SK-N-SH treated with all-trans-retinoic acid at 6 μM for 48 hours (cell line): Measurements from ENCODE around the gene SCIN.

Experiments used
- ATAC-seq: fragments of 200-7000 bp; cut with Tn5 transposase; 3 replicates; pipeline ENCODE4 v1.9.1; 2020; ENCODE audit warnings: mild to moderate bottlenecking, moderate library complexity
- ARNTL ChIP-seq: fragments of 450-650 bp; formaldehyde crosslinking; IDR thresholded peaks from 2 replicates; pipeline ENCODE4 v1.5.0; 2020; ENCODE audit warnings: low read depth, mild to moderate bottlenecking, moderate library complexity, borderline replicate concordance
- BACH2 ChIP-seq: fragments of 250-450 bp; sonication (Bioruptor Pico); IDR thresholded peaks from 2 replicates; pipeline ENCODE4 v1.9.0; 2021; ENCODE audit warnings: mild to moderate bottlenecking, borderline replicate concordance
- CSDC2 ChIP-seq: fragments of 250-450 bp; sonication (Bioruptor Pico); IDR thresholded peaks from 2 replicates; pipeline ENCODE4 v1.5.0; 2020; ENCODE audit warnings: mild to moderate bottlenecking, moderate library complexity
- CSRNP3 ChIP-seq: fragments of 250-450 bp; sonication (Bioruptor Pico); IDR thresholded peaks from 2 replicates; pipeline ENCODE4 v1.5.1; 2021; ENCODE audit warnings: mild to moderate bottlenecking, moderate library complexity
- ESRRG ChIP-seq: fragments of 250-450 bp; sonication (Bioruptor Pico); IDR thresholded peaks from 2 replicates; pipeline ENCODE4 v1.6.1; 2021; ENCODE audit warnings: mild to moderate bottlenecking
- GLIS3 ChIP-seq: fragments of 250-450 bp; sonication (Bioruptor Pico); IDR thresholded peaks from 2 replicates; pipeline ENCODE4 v1.5.0; 2020; ENCODE audit warnings: mild to moderate bottlenecking, moderate library complexity
- ISL1 ChIP-seq: fragments of 250-450 bp; sonication (Bioruptor Pico); IDR thresholded peaks from 2 replicates; pipeline ENCODE4 v2.1.2; 2022; ENCODE audit warnings: mild to moderate bottlenecking, moderate library complexity
- OSR1 ChIP-seq: fragments of 250-450 bp; sonication (Bioruptor Pico); IDR thresholded peaks from 2 replicates; pipeline ENCODE4 v1.8.0; 2022; ENCODE audit warnings: moderate library complexity, mild to moderate bottlenecking, inconsistent platforms
- PATZ1 ChIP-seq: fragments of 250-450 bp; sonication (Bioruptor Pico); IDR thresholded peaks from 2 replicates; pipeline ENCODE4 v1.8.0; 2020; ENCODE audit warnings: mild to moderate bottlenecking, moderate library complexity, borderline replicate concordance
- POU6F1 ChIP-seq: fragments of 250-450 bp; sonication (Bioruptor Pico); IDR thresholded peaks from 2 replicates; pipeline ENCODE4 v1.8.0; 2021; ENCODE audit warnings: low read depth, mild to moderate bottlenecking, moderate library complexity, borderline replicate concordance
- PPARA ChIP-seq: fragments of 250-450 bp; sonication (Bioruptor Pico); IDR thresholded peaks from 2 replicates; pipeline ENCODE4 v1.5.0; 2020; ENCODE audit warnings: mild to moderate bottlenecking, borderline replicate concordance
- RARB ChIP-seq: fragments of 250-450 bp; sonication (Bioruptor Pico); IDR thresholded peaks from 2 replicates; pipeline ENCODE4 v1.8.0; 2021; ENCODE audit warnings: mild to moderate bottlenecking, moderate library complexity
- SNAI2 ChIP-seq: fragments of 250-450 bp; sonication (Bioruptor Pico); IDR thresholded peaks from 2 replicates; pipeline ENCODE4 v1.5.0; 2020; ENCODE audit warnings: mild to moderate bottlenecking, moderate library complexity
- TCF4 ChIP-seq: fragments of 250-450 bp; sonication (Bioruptor Pico); IDR thresholded peaks from 2 replicates; pipeline ENCODE4 v1.8.0; 2021; ENCODE audit warnings: mild to moderate bottlenecking, moderate library complexity, borderline replicate concordance
- TOX ChIP-seq: fragments of 250-450 bp; sonication (Bioruptor Pico); IDR thresholded peaks from 2 replicates; pipeline ENCODE4 v1.8.0; 2021; ENCODE audit warnings: mild to moderate bottlenecking, moderate library complexity, borderline replicate concordance
- TSHZ2 ChIP-seq: fragments of 250-450 bp; sonication (Bioruptor Pico); IDR thresholded peaks from 2 replicates; pipeline ENCODE4 v1.5.0; 2020; ENCODE audit warnings: mild to moderate bottlenecking, moderate library complexity
- ZC3H10 ChIP-seq: fragments of 250-450 bp; sonication (Bioruptor Pico); IDR thresholded peaks from 2 replicates; pipeline ENCODE4 v1.5.1; 2021; ENCODE audit warnings: mild to moderate bottlenecking, moderate library complexity
- ZFP3 ChIP-seq: fragments of 250-450 bp; sonication (Bioruptor Pico); IDR thresholded peaks from 2 replicates; pipeline ENCODE4 v1.5.0; 2020; ENCODE audit warnings: mild to moderate bottlenecking, moderate library complexity
- ZFP30 ChIP-seq: fragments of 450-650 bp; formaldehyde crosslinking; IDR thresholded peaks from 2 replicates; pipeline ENCODE4 v1.5.0; 2022; ENCODE audit warnings: mild to moderate bottlenecking, moderate library complexity
- ZNF565 ChIP-seq: fragments of 450-650 bp; formaldehyde crosslinking; conservative IDR thresholded peaks from 2 replicates; pipeline ENCODE4 v1.5.0; 2020; ENCODE audit warnings: low read depth, mild to moderate bottlenecking, moderate library complexity
- ZNF70 ChIP-seq: fragments of 450-650 bp; formaldehyde crosslinking; IDR thresholded peaks from 2 replicates; pipeline ENCODE4 v1.5.0; 2020; ENCODE audit warnings: mild to moderate bottlenecking, moderate library complexity
- ZNF8 ChIP-seq: fragments of 450-650 bp; formaldehyde crosslinking; IDR thresholded peaks from 2 replicates; pipeline ENCODE4 v1.5.0; 2020; ENCODE audit warnings: mild to moderate bottlenecking, moderate library complexity

Gene SCIN

GRCh38 chr7:12595148-12595547, 24.6 kb downstream of the SCIN start:
- ATAC-seq = no peak
- TF ChIP-seq ISL1 (CRISPR knock-in tag) (no peak), TSHZ2 (CRISPR knock-in tag) (no peak), TCF4 (CRISPR knock-in tag) (no peak), ARNTL (CRISPR knock-in tag) (no peak), GLIS3 (no peak), SNAI2 (CRISPR knock-in tag) (no peak), PPARA (no peak), BACH2 (CRISPR knock-in tag) (no peak), ZNF565 (CRISPR knock-in tag) (no peak), ESRRG (CRISPR knock-in tag) (no peak), POU6F1 (no peak), PATZ1 (no peak), CSDC2 (no peak), TOX (CRISPR knock-in tag) (no peak), ZC3H10 (CRISPR knock-in tag) (no peak), CSRNP3 (CRISPR knock-in tag) (no peak), OSR1 (CRISPR knock-in tag) (no peak), ZNF8 (CRISPR knock-in tag) (no peak)

- TF ChIP-seq CSRNP3 (CRISPR knock-in tag) (no peak), ESRRG (CRISPR knock-in tag) (no peak), ZNF70 (CRISPR knock-in tag) (no peak)
- ATAC-seq = no peak
Observed at GRCh38 chr7:12596225-12596790, 25.8 kb downstream of the SCIN start.

- TF ChIP-seq CSRNP3 (CRISPR knock-in tag) (no peak), RARB (CRISPR knock-in tag) (no peak), ZNF70 (CRISPR knock-in tag) (no peak), ZFP3 (no peak), PPARA (no peak), ZNF565 (CRISPR knock-in tag) (no peak), ARNTL (CRISPR knock-in tag) (no peak), PATZ1 (no peak), CSDC2 (no peak), OSR1 (CRISPR knock-in tag) (no peak), ZFP30 (CRISPR knock-in tag) (no peak), SNAI2 (CRISPR knock-in tag) (no peak), BACH2 (CRISPR knock-in tag) (no peak), ESRRG (CRISPR knock-in tag) (no peak), ZC3H10 (CRISPR knock-in tag) (no peak), TOX (CRISPR knock-in tag) (no peak)
- ATAC-seq = no peak
Observed at GRCh38 chr7:12601302-12601869, 30.9 kb downstream of the SCIN start.
